WTC11 (cell line): ENCODE results near the gene SHISAL1. TPM values are rescaled to one million over a fixed set of nuclear protein-coding genes. Genes with fewer than 3 reads are reported as not detected.

ENCODE experiments used
- ATAC-seq: fragments of 200-7000 bp; cut with Tn5 transposase; 2 replicates; pipeline ENCODE4 v1.10.0; 2021; ENCODE audit warnings: mild to moderate bottlenecking, moderate library complexity
- CTCF ChIA-PET: fragments of 300-600 bp; sonication (Branson Sonifier 250); formaldehyde crosslinking; loops from one replicate; lab custom pipeline; 2021; ENCODE audit warnings: antibody characterized with exemption; lab: Charles Lee
- POLR2A ChIA-PET: fragments of 350-600 bp; sonication (Branson Sonifier 250); formaldehyde crosslinking; loops from one replicate; lab custom pipeline; 2021; ENCODE audit warnings: antibody characterized with exemption; lab: Charles Lee
- DNase-seq: peaks from one replicate; pipeline ENCODE4 v3.0.0; 2021; ENCODE audit warnings: low spot score
- H3K27ac Mint-ChIP-seq: 2 replicates; pipeline ENCODE4 v1.8.0; 2021; ENCODE audit warnings: mixed read lengths
- H3K27me3 Mint-ChIP-seq: 2 replicates; pipeline ENCODE4 v1.8.0; 2021; ENCODE audit warnings: low read depth, mild to moderate bottlenecking, moderate library complexity, mixed read lengths
- H3K36me3 Mint-ChIP-seq: 2 replicates; pipeline ENCODE4 v1.8.0; 2021; ENCODE audit warnings: mixed read lengths
- H3K4me1 Mint-ChIP-seq: 2 replicates; pipeline ENCODE4 v1.8.0; 2022; ENCODE audit warnings: mixed read lengths
- H3K4me3 Mint-ChIP-seq: 2 replicates; pipeline ENCODE4 v1.8.0; 2021; ENCODE audit warnings: mild to moderate bottlenecking, moderate library complexity, mixed read lengths
- H3K9me3 Mint-ChIP-seq: 2 replicates; pipeline ENCODE4 v1.8.0; 2021; ENCODE audit warnings: mixed read lengths
- ARID4B ChIP-seq: sonication (generic); formaldehyde crosslinking; IDR thresholded peaks from 2 replicates; pipeline ENCODE4 v1.8.0; 2023; ENCODE audit warnings: missing genetic modification reagents, mild to moderate bottlenecking, borderline replicate concordance
- ESRRA ChIP-seq: sonication (generic); formaldehyde crosslinking; IDR thresholded peaks from 2 replicates; pipeline ENCODE4 v1.8.1; 2022; ENCODE audit warnings: mild to moderate bottlenecking, missing genetic modification reagents, borderline replicate concordance
- FOXP1 ChIP-seq: sonication (generic); formaldehyde crosslinking; IDR thresholded peaks from 2 replicates; pipeline ENCODE4 v1.8.0; 2022; ENCODE audit warnings: missing genetic modification reagents, mild to moderate bottlenecking, moderate library complexity, borderline replicate concordance
- GRHL2 ChIP-seq: fragments of 250-450 bp; sonication (Bioruptor Pico); IDR thresholded peaks from 2 replicates; pipeline ENCODE4 v1.8.0; 2022; ENCODE audit warnings: mild to moderate bottlenecking, moderate library complexity; ENCODE audit not compliant: insufficient replicate concordance, severe bottlenecking
- HMGA2 ChIP-seq: fragments of 250-450 bp; sonication (Bioruptor Pico); IDR thresholded peaks from 2 replicates; pipeline ENCODE4 v1.4.0; 2021; ENCODE audit warnings: mild to moderate bottlenecking, moderate library complexity
- IRF1 ChIP-seq: sonication (generic); formaldehyde crosslinking; IDR thresholded peaks from 2 replicates; pipeline ENCODE4 v1.8.0; 2023; ENCODE audit warnings: missing genetic modification reagents
- KAT7 ChIP-seq: sonication (generic); formaldehyde crosslinking; IDR thresholded peaks from 2 replicates; pipeline ENCODE4 v1.8.1; 2023; ENCODE audit warnings: missing genetic modification reagents, mild to moderate bottlenecking, borderline replicate concordance
- MXD4 ChIP-seq: fragments of 250-450 bp; sonication (Bioruptor Pico); IDR thresholded peaks from 2 replicates; pipeline ENCODE4 v1.8.0; 2021; ENCODE audit warnings: mild to moderate bottlenecking, moderate library complexity, borderline replicate concordance
- MYBL2 ChIP-seq: sonication (generic); formaldehyde crosslinking; IDR thresholded peaks from 2 replicates; pipeline ENCODE4 v1.8.1; 2023; ENCODE audit warnings: mild to moderate bottlenecking, moderate library complexity, missing genetic modification reagents
- PRDM15 ChIP-seq: sonication (generic); formaldehyde crosslinking; IDR thresholded peaks from 2 replicates; pipeline ENCODE4 v1.8.0; 2022; ENCODE audit warnings: missing genetic modification reagents
- PRRX2 ChIP-seq: fragments of 250-450 bp; sonication (Bioruptor Pico); IDR thresholded peaks from 2 replicates; pipeline ENCODE4 v1.8.0; 2021; ENCODE audit warnings: mild to moderate bottlenecking
- RELA ChIP-seq: sonication (generic); formaldehyde crosslinking; IDR thresholded peaks from 2 replicates; pipeline ENCODE4 v1.8.1; 2022; ENCODE audit warnings: missing genetic modification reagents, mild to moderate bottlenecking, borderline replicate concordance
- RORB ChIP-seq: fragments of 250-450 bp; sonication (Bioruptor Pico); IDR thresholded peaks from 2 replicates; pipeline ENCODE4 v1.9.0; 2021; ENCODE audit warnings: mild to moderate bottlenecking
- SMAD3 ChIP-seq: sonication (generic); formaldehyde crosslinking; IDR thresholded peaks from 2 replicates; pipeline ENCODE4 v1.8.0; 2022; ENCODE audit warnings: missing genetic modification reagents, mild to moderate bottlenecking, borderline replicate concordance
- SMAD4 ChIP-seq: sonication (generic); formaldehyde crosslinking; IDR thresholded peaks from 2 replicates; pipeline ENCODE4 v1.8.0; 2022; ENCODE audit warnings: mild to moderate bottlenecking, missing genetic modification reagents
- SOX15 ChIP-seq: fragments of 250-450 bp; sonication (Bioruptor Pico); IDR thresholded peaks from 2 replicates; pipeline ENCODE4 v1.9.0; 2021; ENCODE audit warnings: mild to moderate bottlenecking
- TEAD1 ChIP-seq: sonication (generic); formaldehyde crosslinking; IDR thresholded peaks from 2 replicates; pipeline ENCODE4 v1.8.0; 2022; ENCODE audit warnings: mild to moderate bottlenecking, missing genetic modification reagents
- ZMAT4 ChIP-seq: fragments of 250-450 bp; sonication (Bioruptor Pico); IDR thresholded peaks from 2 replicates; pipeline ENCODE4 v1.9.0; 2021; ENCODE audit warnings: mild to moderate bottlenecking
- ZNF416 ChIP-seq: fragments of 250-450 bp; sonication (Bioruptor Pico); IDR thresholded peaks from 2 replicates; pipeline ENCODE4 v1.9.0; 2021; ENCODE audit warnings: mild to moderate bottlenecking, inconsistent platforms
- total RNA-seq: library from RNA; stranded (reverse); gene quantifications from 3 replicates; pipeline ENCODE4 v1.2.3, GENCODE V29; 2021

The SHISAL1 gene
- total RNA-seq, 1 experiment from 2014 or later, result 2.7 TPM

- CTCF ChIA-PET, result interaction anchor here (0.9 to 2.6 kb wide), 4 partner anchors 14 to 242 kb away, joined by 3 to 10 read pairs (median 4); no protein-coding TSS in a partner anchor
- Mint-ChIP-seq H3K27ac (no peak overlapping the region), H3K4me1 (peaks cover 38% of the 10 kb centered on the region), H3K36me3 (no peaks in the 10 kb centered on the region), H3K4me3 (no peak overlapping the region), H3K9me3 (no peaks in the 10 kb centered on the region), H3K27me3 (peaks cover 31% of the 10 kb centered on the region)
- POLR2A ChIA-PET, result interaction anchor here (0.7 kb wide), 1 partner anchor 506 kb away, joined by 8 read pairs; no protein-coding TSS in a partner anchor
- ATAC-seq (no peak), DNase-seq (no peak)
- TF ChIP-seq MYBL2 (CRISPR knock-in tag), result no peak
- TF ChIP-seq PRRX2 (CRISPR knock-in tag), result no peak
- no peak for TF ChIP-seq TEAD1
- no peak for TF ChIP-seq RELA
- no peak for TF ChIP-seq GRHL2 (CRISPR knock-in tag)
- TF ChIP-seq HMGA2 (CRISPR knock-in tag), result no peak
- no peak for TF ChIP-seq ZNF416 (CRISPR knock-in tag)
- TF ChIP-seq SMAD3 (CRISPR knock-in tag), result no peak
- TF ChIP-seq ZMAT4 (CRISPR knock-in tag), result no peak
- TF ChIP-seq PRDM15 (CRISPR knock-in tag), result no peak
- no peak for TF ChIP-seq SOX15
- no peak for TF ChIP-seq ARID4B
- TF ChIP-seq SMAD4 (CRISPR knock-in tag), result no peak
- no peak for TF ChIP-seq IRF1 (CRISPR knock-in tag)
- no peak for TF ChIP-seq FOXP1 (CRISPR knock-in tag)
- no peak for TF ChIP-seq KAT7 (CRISPR knock-in tag)
- TF ChIP-seq ESRRA (CRISPR knock-in tag), result no peak
- no peak for TF ChIP-seq MXD4 (CRISPR knock-in tag)
- no peak for TF ChIP-seq RORB
Observed at GRCh38 chr22:44328326-44328725, 15.6 kb upstream of the SHISAL1 start.
